ENCODE results near the gene TAGAP. TPM values are rescaled to one million over a fixed set of nuclear protein-coding genes. Genes with fewer than 3 reads are reported as not detected.
A peak's percentile ranks its signal among the peaks of the same experiment; 100 is the strongest.

TAGAP gene
- total and polyA plus RNA-seq, 10 of the 15 experiments (the other 5 are each of a cell fraction or from before 2014, with no cell fraction given): 5.3 to 27.4 (median 18.9) TPM

- 0 out of 2 replicates have a peak overlapping the region, but pooled peaks have one; percentile 11 for H3K9ac ChIP-seq (ENCODE audit: control insufficient read depth, insufficient read depth, low read length)
- BruUV-seq (replicated peaks): no TSS peak
- ChIA-PET RAD21 (ENCODE audit: unreplicated experiment) (interaction anchor here (0.6 to 9.6 kb wide), 12 partner anchors 14 to 92 kb away, joined by 3 to 298 read pairs (median 6); partner anchors contain the start of gene RSPH3), SMC1A (ENCODE audit: uncharacterized antibody, unreplicated experiment) (interaction anchor here (0.7 to 14.9 kb wide), 15 partner anchors 10 to 239 kb away, joined by 3 to 415 read pairs (median 9); partner anchors contain the start of gene RSPH3), POLR2A (interaction anchor here (0.6 to 5.5 kb wide), 6 partner anchors 16 to 64 kb away, joined by 3 to 79 read pairs (median 4); no protein-coding TSS in a partner anchor), CTCF (interaction anchor here (0.8 to 16.7 kb wide), 16 partner anchors 9 to 334 kb away, joined by 3 to 481 read pairs (median 12); partner anchors contain the start of gene RSPH3)
- H3K9me3 ChIP-seq (replicated peaks; ENCODE audit: control insufficient read depth, insufficient read depth, low read length): no peaks in the 10 kb centered on the region; the same call in 1 of the 3 replicates
- 15% methylated on average over 14 of the region's 14 CpGs for WGBS (ENCODE audit: insufficient coverage, insufficient replicate concordance, low lambda C conversion rate, missing lambda C conversion rate)
- no peaks in the 10 kb centered on the region for H4K20me1 ChIP-seq (ENCODE audit: control insufficient read depth, insufficient read depth)
- H3K27ac ChIP-seq (ENCODE audit: control insufficient read depth, insufficient read depth): peak overlapping the region; percentile 59
- ATAC-seq: peak; percentile 53
- peaks cover 43% of the 10 kb centered on the region for H3K4me1 ChIP-seq (ENCODE audit: control insufficient read depth, insufficient read depth, low read length)
- peaks cover 2% of the 10 kb centered on the region; the same call in 1 of the 2 replicates for H3K79me2 ChIP-seq (ENCODE audit: control insufficient read depth, insufficient read depth, low read length)
- peak overlapping the region; percentile 54 for H2AFZ ChIP-seq (ENCODE audit: control insufficient read depth, low read depth, low read length)
- 0 out of 2 replicates have a peak overlapping the region, but pooled peaks have one; percentile 60 for H3K4me3 ChIP-seq
- in situ Hi-C loops (cut with MboI): loop anchor here (5.0 kb wide), 1 partner anchor 65 kb away; no protein-coding TSS in a partner anchor
- peak; percentile 69 for DNase-seq (ENCODE audit: low read depth, low spot score)
- H3K27me3 ChIP-seq (replicated peaks in 1 of 2; ENCODE audit: control insufficient read depth in 2 of 2, insufficient read depth in 2 of 2, low read length in 1 of 2): no peaks in the 10 kb centered on the region
- H3K36me3 ChIP-seq (ENCODE audit: control insufficient read depth in 2 of 2, insufficient read depth in 2 of 2, low read length in 1 of 2): peaks cover 8 to 11% of the 10 kb centered on the region in 2 experiments; a peak in 3 of 4 replicates
- peak overlapping the region; percentile 75 for H3K4me2 ChIP-seq (ENCODE audit: control insufficient read depth, insufficient read depth)
- no peak for FAIRE-seq
- intact Hi-C loops (cut with micrococcal nuclease; ENCODE audit: unreplicated experiment): loop anchor here (1.0 to 10.0 kb wide), 4 partner anchors 34 to 933 kb away; no protein-coding TSS in a partner anchor
- TF ChIP-seq YBX1 (IDR thresholded peaks at IDR 0.05): no peak
- peak; percentile 25; the same call in 1 of the 2 replicates for TF ChIP-seq TBL1XR1 (IDR thresholded peaks at IDR 0.05; ENCODE audit: low read depth, low read length)
- TF ChIP-seq ETV6 (conservative IDR thresholded peaks at IDR 0.05 in 1 of 2, IDR thresholded peaks at IDR 0.05 in 1 of 2; ENCODE audit: borderline replicate concordance in 1 of 2, low read depth in 1 of 2): peak in 1 of 2 experiments; percentile 88; a peak in 2 of 4 replicates
- 0 out of 2 replicates have a peak, but pooled peaks have one; percentile 1 for TF ChIP-seq CHD2 (IDR thresholded peaks at IDR 0.05; ENCODE audit: borderline replicate concordance, low read depth, low read length)
- TF ChIP-seq IRF4 (IDR thresholded peaks at IDR 0.05; ENCODE audit: low read depth, low read length): no peak
- TF ChIP-seq MEF2B (IDR thresholded peaks at IDR 0.05; ENCODE audit: partially characterized antibody, poor library complexity, severe bottlenecking): peak; percentile 34
- 0 out of 2 replicates have a peak, but pooled peaks have one; percentile 38 for TF ChIP-seq MLLT1 (IDR thresholded peaks at IDR 0.05)
- 0 out of 2 replicates have a peak, but pooled peaks have one; percentile 42 for TF ChIP-seq ATF7 (IDR thresholded peaks at IDR 0.05; ENCODE audit: low read depth)
- TF ChIP-seq GATAD2B (conservative IDR thresholded peaks at IDR 0.05; ENCODE audit: low read depth): peak; percentile 56
- no peak; the same call in none of the 2 replicates for TF ChIP-seq FOXM1 (IDR thresholded peaks at IDR 0.05; ENCODE audit: low read depth, low read length)
- 0 out of 2 replicates have a peak, but pooled peaks have one; percentile 28 for TF ChIP-seq ASH2L (IDR thresholded peaks at IDR 0.05; ENCODE audit: borderline replicate concordance, low read depth)
- peak; percentile 56 for TF ChIP-seq SIN3A (IDR thresholded peaks at IDR 0.05; ENCODE audit: low read depth, low read length)
- peak; percentile 24; the same call in 1 of the 2 replicates for TF ChIP-seq MTA2 (IDR thresholded peaks at IDR 0.05; ENCODE audit: low read depth)
- TF ChIP-seq SMARCA5 (IDR thresholded peaks at IDR 0.05): peak; percentile 91
- peak; percentile 67; the same call in 1 of the 2 replicates for TF ChIP-seq HDGF (IDR thresholded peaks at IDR 0.05)
- TF ChIP-seq CREM (IDR thresholded peaks at IDR 0.05; ENCODE audit: low read depth): no peak; the same call in 1 of the 2 replicates
- TF ChIP-seq CREB1 (IDR thresholded peaks at IDR 0.05; ENCODE audit: low read depth): peak; percentile 11; the same call in 1 of the 2 replicates
- peak; percentile 77 for TF ChIP-seq IKZF1 (conservative IDR thresholded peaks at IDR 0.05)
- TF ChIP-seq NKRF (conservative IDR thresholded peaks at IDR 0.05): peak; percentile 58; the same call in 1 of the 2 replicates
- TF ChIP-seq BCL11A (IDR thresholded peaks at IDR 0.05; ENCODE audit: low read depth, low read length): no peak
Observed at GRCh38 chr6:159042003-159042825, 2.6 kb downstream of the TAGAP start.
